ENCODE data around the gene GNG2. TPM values are rescaled to one million over a fixed set of nuclear protein-coding genes. Genes with fewer than 3 reads are reported as not detected.

GNG2 gene
- total and polyA plus RNA-seq, 2 donors from 2014 or later: 4.0 to 35.6 TPM

DNA sequence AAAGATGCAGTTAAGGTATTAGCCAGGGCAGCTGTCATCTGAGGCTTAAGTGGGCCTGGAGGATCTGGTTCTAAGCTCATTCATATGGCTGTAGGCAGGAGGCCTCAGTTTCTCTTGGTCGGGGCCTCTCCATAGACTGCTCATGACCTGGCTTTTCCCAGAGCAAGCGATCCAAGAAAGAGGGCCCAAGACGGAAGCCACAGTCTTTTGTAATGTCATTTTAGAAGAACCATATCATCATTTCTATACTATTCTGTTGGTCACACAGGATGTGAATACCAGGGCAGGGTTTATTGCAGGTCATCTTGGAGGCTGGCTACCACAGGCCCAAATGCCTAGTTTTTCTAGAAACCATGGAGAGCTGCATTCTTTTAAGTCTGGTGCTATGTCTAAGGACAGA is 47.7 kb downstream of the GNG2 start:
- H3K27me3 ChIP-seq (ENCODE audit: control insufficient read depth, insufficient read depth, low read length): no peaks in the 10 kb centered on the region
- H3K9ac ChIP-seq (ENCODE audit: low read length in 3 of 3): no peak overlapping the region
- H3K27ac ChIP-seq (ENCODE audit: low read depth in 2 of 2, low read length in 2 of 2): no peak overlapping the region
- TF ChIP-seq, protein P1, sequence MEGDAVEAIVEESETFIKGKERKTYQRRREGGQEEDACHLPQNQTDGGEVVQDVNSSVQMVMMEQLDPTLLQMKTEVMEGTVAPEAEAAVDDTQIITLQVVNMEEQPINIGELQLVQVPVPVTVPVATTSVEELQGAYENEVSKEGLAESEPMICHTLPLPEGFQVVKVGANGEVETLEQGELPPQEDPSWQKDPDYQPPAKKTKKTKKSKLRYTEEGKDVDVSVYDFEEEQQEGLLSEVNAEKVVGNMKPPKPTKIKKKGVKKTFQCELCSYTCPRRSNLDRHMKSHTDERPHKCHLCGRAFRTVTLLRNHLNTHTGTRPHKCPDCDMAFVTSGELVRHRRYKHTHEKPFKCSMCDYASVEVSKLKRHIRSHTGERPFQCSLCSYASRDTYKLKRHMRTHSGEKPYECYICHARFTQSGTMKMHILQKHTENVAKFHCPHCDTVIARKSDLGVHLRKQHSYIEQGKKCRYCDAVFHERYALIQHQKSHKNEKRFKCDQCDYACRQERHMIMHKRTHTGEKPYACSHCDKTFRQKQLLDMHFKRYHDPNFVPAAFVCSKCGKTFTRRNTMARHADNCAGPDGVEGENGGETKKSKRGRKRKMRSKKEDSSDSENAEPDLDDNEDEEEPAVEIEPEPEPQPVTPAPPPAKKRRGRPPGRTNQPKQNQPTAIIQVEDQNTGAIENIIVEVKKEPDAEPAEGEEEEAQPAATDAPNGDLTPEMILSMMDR (IDR thresholded peaks at IDR 0.05; ENCODE audit: borderline replicate concordance, extremely low read depth, insufficient read depth): no peak
- H3K36me3 ChIP-seq (ENCODE audit: control insufficient read depth in 2 of 3, insufficient read depth in 3 of 3, low read length in 3 of 3): no peaks in the 10 kb centered on the region
- FAIRE-seq (no peak), DNase-seq (no peak)
- peaks cover 0 to 2% (median 0%) of the 10 kb centered on the region in 3 donors for H3K9me3 ChIP-seq (ENCODE audit: control insufficient read depth in 2 of 3, insufficient read depth in 1 of 3, low read length in 3 of 3)
- intact Hi-C loops (cut with DNase I): no loop called here
- H3K4me1 ChIP-seq (ENCODE audit: control insufficient read depth in 2 of 3, insufficient read depth in 2 of 3, low read depth in 1 of 3, low read length in 3 of 3): no peaks in the 10 kb centered on the region
- H3K4me3 ChIP-seq (ENCODE audit: low read length in 3 of 3): no peak overlapping the region

DNA sequence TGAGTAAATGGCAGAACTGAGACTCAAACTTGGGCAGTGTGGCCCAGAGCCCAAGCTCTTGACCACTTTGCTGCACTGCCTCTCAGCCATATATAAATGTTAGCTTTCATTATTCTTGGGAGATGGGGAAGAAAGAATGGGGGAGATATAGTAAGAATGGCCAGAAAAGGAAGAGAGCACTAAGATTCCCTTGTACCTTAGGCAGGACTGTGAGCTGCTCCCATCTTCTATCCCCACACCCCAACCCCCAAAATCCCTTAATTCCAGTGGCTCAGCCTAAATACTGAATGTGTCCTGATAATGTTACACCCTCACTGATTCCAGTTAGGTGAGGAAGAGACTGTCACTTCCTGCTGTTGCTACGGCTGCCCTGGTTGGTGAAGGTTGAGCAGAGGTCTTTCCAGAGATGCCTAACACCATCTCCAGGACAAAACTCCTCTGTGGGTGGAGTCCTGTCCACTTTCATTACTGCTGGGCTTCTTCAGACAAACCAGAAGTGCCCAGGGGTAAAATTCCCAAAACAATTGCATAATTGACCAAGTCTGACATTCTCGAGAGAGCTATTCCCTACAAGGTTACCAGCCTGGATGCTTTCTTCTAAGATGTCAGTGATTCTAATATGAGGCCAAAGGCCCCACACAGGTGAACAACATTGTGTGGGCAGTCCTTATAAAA is 51.8 kb downstream of the GNG2 start:
- no peak for FAIRE-seq
- H3K27me3 ChIP-seq (ENCODE audit: control insufficient read depth, insufficient read depth, low read length): no peaks in the 10 kb centered on the region
- intact Hi-C loops (cut with DNase I): no loop called here

DNA sequence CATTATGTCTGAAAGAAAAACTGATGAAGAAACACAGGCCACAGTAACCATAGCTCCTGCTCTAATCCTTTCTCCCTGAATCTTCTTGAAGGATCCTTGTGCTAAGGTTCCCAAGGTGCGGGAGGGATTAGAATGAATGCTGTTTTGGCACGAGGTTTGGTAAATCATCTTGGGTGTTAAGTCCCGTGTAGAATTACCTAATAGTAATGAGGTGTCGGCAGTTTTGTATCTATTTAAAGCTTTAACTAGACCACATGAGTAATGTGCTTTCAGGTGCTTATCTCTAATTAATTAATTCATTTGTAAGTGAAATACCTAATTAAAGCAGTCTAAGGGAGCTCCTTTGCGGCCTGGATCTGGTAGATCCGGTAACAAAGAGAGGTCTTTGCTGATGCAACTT is 53.9 kb downstream of the GNG2 start:
- no peak for DNase-seq
- H3K9me3 ChIP-seq (ENCODE audit: control insufficient read depth in 2 of 3, insufficient read depth in 1 of 3, low read length in 3 of 3): no peaks in the 10 kb centered on the region
- no peak overlapping the region for H3K27ac ChIP-seq (ENCODE audit: low read depth in 2 of 2, low read length in 2 of 2)
- H3K4me3 ChIP-seq (ENCODE audit: low read length in 3 of 3): no peak overlapping the region
- intact Hi-C loops (cut with DNase I): no loop called here
- no peaks in the 10 kb centered on the region for H3K4me1 ChIP-seq (ENCODE audit: control insufficient read depth in 2 of 3, insufficient read depth in 2 of 3, low read depth in 1 of 3, low read length in 3 of 3)
- no peaks in the 10 kb centered on the region for H3K36me3 ChIP-seq (ENCODE audit: control insufficient read depth in 2 of 3, insufficient read depth in 3 of 3, low read length in 3 of 3)
- TF ChIP-seq, protein P1 (IDR thresholded peaks at IDR 0.05; ENCODE audit: borderline replicate concordance, extremely low read depth, insufficient read depth): no peak
- FAIRE-seq: no peak
- no peaks in the 10 kb centered on the region for H3K27me3 ChIP-seq (ENCODE audit: control insufficient read depth, insufficient read depth, low read length)
- H3K9ac ChIP-seq (ENCODE audit: low read length in 3 of 3): no peak overlapping the region

More for the DNA sequence above, 51.8 kb downstream of the GNG2 start:
- Histone ChIP-seq H3K4me3 (ENCODE audit: low read length in 3 of 3) (no peak overlapping the region), H3K9me3 (ENCODE audit: control insufficient read depth in 2 of 3, insufficient read depth in 1 of 3, low read length in 3 of 3) (no peaks in the 10 kb centered on the region), H3K36me3 (ENCODE audit: control insufficient read depth in 2 of 3, insufficient read depth in 3 of 3, low read length in 3 of 3) (no peaks in the 10 kb centered on the region), H3K27ac (ENCODE audit: low read depth in 2 of 2, low read length in 2 of 2) (no peak overlapping the region), H3K9ac (ENCODE audit: low read length in 3 of 3) (no peak overlapping the region), H3K4me1 (ENCODE audit: control insufficient read depth in 2 of 3, insufficient read depth in 2 of 3, low read depth in 1 of 3, low read length in 3 of 3) (no peaks in the 10 kb centered on the region)
- DNase-seq: no peak
- TF ChIP-seq, protein P1 (IDR thresholded peaks at IDR 0.05; ENCODE audit: borderline replicate concordance, extremely low read depth, insufficient read depth): no peak

DNA sequence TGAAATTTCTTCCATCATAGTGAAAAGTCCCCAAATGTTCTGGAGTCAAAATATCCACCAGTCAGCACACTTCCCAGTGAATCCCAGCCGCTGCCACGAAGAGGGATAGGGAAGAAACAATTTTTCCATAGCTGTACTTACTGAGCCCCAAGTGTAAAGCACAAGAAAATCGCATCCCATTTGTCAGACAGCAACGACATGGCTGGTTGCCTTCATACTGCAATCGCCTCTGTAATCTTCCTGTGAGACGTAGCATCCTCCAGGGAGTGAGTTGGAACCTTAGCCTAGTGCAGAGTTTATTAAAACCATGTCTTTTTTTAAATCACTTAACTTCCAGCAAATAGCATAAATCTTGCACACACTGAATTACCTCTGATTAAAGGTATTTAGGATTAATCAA is 56.8 kb downstream of the GNG2 start:
- Histone ChIP-seq H3K27ac (ENCODE audit: low read depth in 2 of 2, low read length in 2 of 2) (no peak overlapping the region), H3K36me3 (ENCODE audit: control insufficient read depth in 2 of 3, insufficient read depth in 3 of 3, low read length in 3 of 3) (no peaks in the 10 kb centered on the region)
- TF ChIP-seq, protein P1 (IDR thresholded peaks at IDR 0.05; ENCODE audit: borderline replicate concordance, extremely low read depth, insufficient read depth): no peak

More for the DNA sequence above, 56.8 kb downstream of the GNG2 start:
- no peak for FAIRE-seq
- Histone ChIP-seq H3K9ac (ENCODE audit: low read length in 3 of 3) (no peak overlapping the region), H3K27me3 (ENCODE audit: control insufficient read depth, insufficient read depth, low read length) (no peaks in the 10 kb centered on the region), H3K4me3 (ENCODE audit: low read length in 3 of 3) (no peak overlapping the region), H3K9me3 (ENCODE audit: control insufficient read depth in 2 of 3, insufficient read depth in 1 of 3, low read length in 3 of 3) (no peaks in the 10 kb centered on the region), H3K4me1 (ENCODE audit: control insufficient read depth in 2 of 3, insufficient read depth in 2 of 3, low read depth in 1 of 3, low read length in 3 of 3) (no peaks in the 10 kb centered on the region)
- DNase-seq: no peak
- intact Hi-C loops (cut with DNase I): no loop called here
